GM12874 (cell line): ENCODE data around the gene TMPRSS13.

ENCODE experiments used
- TF ChIP-seq, protein P1 (sequence below): IDR thresholded peaks from 2 replicates; pipeline ENCODE4 v1.5.1; 2011; ENCODE audit warnings: low read depth, mild to moderate bottlenecking, control low read depth, low read length, moderate library complexity; ENCODE audit not compliant: insufficient read depth

TMPRSS13 gene

GRCh38 chr11:117910941-117911655 lies 18.1 kb downstream of the TMPRSS13 start:
- TF ChIP-seq, protein P1, sequence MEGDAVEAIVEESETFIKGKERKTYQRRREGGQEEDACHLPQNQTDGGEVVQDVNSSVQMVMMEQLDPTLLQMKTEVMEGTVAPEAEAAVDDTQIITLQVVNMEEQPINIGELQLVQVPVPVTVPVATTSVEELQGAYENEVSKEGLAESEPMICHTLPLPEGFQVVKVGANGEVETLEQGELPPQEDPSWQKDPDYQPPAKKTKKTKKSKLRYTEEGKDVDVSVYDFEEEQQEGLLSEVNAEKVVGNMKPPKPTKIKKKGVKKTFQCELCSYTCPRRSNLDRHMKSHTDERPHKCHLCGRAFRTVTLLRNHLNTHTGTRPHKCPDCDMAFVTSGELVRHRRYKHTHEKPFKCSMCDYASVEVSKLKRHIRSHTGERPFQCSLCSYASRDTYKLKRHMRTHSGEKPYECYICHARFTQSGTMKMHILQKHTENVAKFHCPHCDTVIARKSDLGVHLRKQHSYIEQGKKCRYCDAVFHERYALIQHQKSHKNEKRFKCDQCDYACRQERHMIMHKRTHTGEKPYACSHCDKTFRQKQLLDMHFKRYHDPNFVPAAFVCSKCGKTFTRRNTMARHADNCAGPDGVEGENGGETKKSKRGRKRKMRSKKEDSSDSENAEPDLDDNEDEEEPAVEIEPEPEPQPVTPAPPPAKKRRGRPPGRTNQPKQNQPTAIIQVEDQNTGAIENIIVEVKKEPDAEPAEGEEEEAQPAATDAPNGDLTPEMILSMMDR: no peak

DNA sequence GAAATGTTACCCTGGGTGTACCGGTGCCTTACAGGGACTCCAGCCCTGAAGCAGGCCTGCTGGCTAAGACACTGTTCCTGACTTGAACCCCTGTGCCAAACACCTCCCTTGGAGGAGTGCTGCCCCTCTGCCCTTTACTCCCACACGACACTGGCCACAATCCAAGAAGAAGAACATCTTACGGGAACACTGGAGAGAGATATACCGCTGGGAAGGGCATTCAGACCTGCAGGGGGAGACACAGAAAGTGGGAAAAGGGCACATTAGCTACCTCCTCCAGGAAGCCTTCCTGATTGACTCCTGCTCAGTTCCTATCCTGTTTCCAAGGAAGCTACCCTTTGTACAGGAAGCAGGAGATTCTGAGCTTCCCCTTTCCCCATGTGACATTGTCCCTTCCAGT lies 18.7 kb downstream of the TMPRSS13 start:
- TF ChIP-seq, protein P1: no peak

- TF ChIP-seq, protein P1: no peak
These were observed 19.4 kb downstream of the TMPRSS13 start for GRCh38 chr11:117909611-117910382.

DNA sequence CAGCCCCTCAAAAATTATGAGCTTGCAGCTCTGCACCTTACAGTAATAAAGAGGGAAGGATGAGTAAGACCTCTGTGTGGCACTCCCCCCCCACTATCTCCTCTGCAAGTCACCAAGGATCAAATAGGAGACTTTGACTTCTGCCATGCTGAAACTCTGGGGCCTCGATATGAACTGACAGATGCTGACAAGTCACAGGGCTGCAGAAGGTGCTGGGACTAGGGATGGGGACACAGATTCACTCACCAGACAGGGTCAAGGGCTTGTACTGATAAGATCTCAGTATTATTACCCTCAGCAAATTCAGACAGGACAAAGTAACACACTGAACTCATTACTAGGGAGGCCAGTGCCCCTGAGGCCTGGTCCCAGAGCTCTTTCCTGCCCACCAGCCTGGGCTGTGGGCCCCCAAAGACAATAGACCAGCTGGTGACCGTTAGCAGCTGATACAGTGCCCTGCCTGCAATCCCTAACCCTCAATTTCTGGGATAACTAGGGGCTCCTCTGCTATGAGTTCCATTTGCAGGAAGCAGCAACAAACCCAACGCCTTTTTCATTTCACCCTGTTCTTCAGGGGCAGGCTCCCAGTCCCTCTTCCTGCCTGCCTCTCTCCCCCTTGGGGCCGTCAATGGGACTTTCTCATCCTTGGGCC lies 20.1 kb downstream of the TMPRSS13 start:
- TF ChIP-seq, protein P1: no peak

DNA sequence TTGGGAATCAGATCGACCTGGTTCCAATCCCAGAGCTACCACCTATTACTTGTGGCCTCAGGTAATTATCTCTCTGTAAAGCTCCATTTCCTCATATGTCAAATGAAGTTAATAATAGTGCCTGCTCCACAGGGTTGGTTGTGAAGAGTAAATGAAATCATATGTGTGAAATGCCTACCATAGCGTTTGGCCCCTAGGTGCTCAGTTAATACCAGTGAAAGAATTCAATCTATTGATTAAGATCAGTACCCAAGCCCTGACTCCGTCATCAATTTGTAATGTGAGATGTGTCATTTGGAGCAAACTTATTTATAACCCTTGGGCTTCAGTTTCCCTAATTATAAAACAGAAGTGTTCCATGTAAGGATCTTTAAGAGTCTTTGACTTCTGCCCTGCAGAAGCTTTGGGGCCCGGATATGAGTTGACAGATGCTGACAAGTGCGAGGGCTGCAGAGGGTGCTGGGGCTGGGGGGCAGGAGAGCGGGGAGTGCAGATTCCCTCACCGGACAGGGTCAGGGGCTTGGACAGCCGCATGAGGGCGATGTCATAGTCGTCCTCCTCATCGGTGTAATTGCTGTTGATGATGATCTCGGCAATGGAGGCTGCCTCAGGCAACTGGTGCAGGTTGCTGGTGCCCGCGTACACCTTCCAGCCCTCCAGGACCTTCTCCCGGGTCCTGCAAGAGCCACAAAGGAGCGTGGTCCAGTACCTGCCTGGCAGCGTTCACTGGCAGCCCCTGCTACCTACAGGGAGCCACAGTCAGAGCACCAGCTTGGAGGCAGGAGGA lies 20.9 kb downstream of the TMPRSS13 start:
- TF ChIP-seq, protein P1: no peak

GRCh38 chr11:117907276-117908108 lies 21.7 kb downstream of the TMPRSS13 start:
- TF ChIP-seq, protein P1: no peak
